ENCODE measurements around the gene ARHGAP15.

GRCh38 chr2:143254110-143254509 lies 124.9 kb downstream of the ARHGAP15 start:
- TF ChIP-seq CTCF (IDR thresholded peaks at IDR 0.05) (no peak), POLR2A (IDR thresholded peaks at IDR 0.05) (no peak), POLR2AphosphoS5 (IDR thresholded peaks at IDR 0.05) (no peak)
